Osteocyte (in vitro differentiated cells): ENCODE data around the gene GUCD1. TPM values are rescaled to one million over a fixed set of nuclear protein-coding genes. Genes with fewer than 3 reads are reported as not detected.
"Not testable (repeated sequence)": the region's sequence is repeated elsewhere in the genome, so short reads cannot be mapped to it uniquely, and the experiment has no call there.

Experiments
- DNase-seq: peaks from one replicate; pipeline ENCODE4 v3.0.0; 2021; ENCODE audit warnings: mixed read lengths; ENCODE audit not compliant: unreplicated experiment; ENCODE audit errors: extremely low spot score
- H3K27ac Mint-ChIP-seq: one replicate; pipeline ENCODE4 v1.8.0; 2021; ENCODE audit warnings: mild to moderate bottlenecking, mixed read lengths; ENCODE audit not compliant: unreplicated experiment
- H3K27me3 Mint-ChIP-seq: one replicate; pipeline ENCODE4 v1.8.0; 2021; ENCODE audit warnings: mixed read lengths; ENCODE audit not compliant: unreplicated experiment
- H3K36me3 Mint-ChIP-seq: one replicate; pipeline ENCODE4 v1.8.0; 2021; ENCODE audit warnings: mixed read lengths; ENCODE audit not compliant: unreplicated experiment
- H3K4me1 Mint-ChIP-seq: one replicate; pipeline ENCODE4 v1.8.0; 2021; ENCODE audit warnings: mixed read lengths; ENCODE audit not compliant: unreplicated experiment
- H3K4me3 Mint-ChIP-seq: one replicate; pipeline ENCODE4 v1.8.0; 2021; ENCODE audit warnings: mild to moderate bottlenecking, moderate library complexity, mixed read lengths; ENCODE audit not compliant: unreplicated experiment
- H3K9me3 Mint-ChIP-seq: one replicate; pipeline ENCODE4 v1.8.0; 2021; ENCODE audit warnings: mixed read lengths; ENCODE audit not compliant: unreplicated experiment
- CTCF ChIP-seq: fragments of 200-600 bp; sonication (generic); IDR thresholded peaks from 2 replicates; pipeline ENCODE4 v1.5.0; 2021; ENCODE audit warnings: antibody characterized with exemption, mild to moderate bottlenecking, moderate library complexity
- total RNA-seq: library from RNA; stranded (reverse); gene quantifications from 2 replicates; pipeline ENCODE4 v1.2.1, GENCODE V29; 2021

GUCD1 gene
- total RNA-seq, 1 donor from 2014 or later: 79.3 TPM

DNA sequence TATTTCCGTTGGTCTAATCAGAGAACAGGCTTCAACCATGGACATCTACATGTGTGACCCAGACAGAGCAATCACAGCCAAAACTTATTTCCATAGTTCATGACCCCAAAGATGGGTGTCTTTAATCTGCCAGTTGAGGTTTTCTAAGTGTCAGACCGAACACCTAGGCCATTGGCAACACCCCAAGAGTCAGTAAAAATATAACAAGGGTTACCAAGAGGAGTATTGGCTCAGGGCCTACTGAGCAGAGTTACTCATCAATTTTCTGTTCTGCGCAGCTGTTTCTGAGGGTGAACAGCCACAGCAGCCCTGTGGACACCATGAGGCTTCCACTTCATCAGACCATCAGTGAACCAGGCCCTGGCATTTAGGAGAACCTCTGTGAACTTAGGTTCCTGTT is 18.8 kb downstream of the GUCD1 start:
- TF ChIP-seq CTCF: no peak
- Mint-ChIP-seq H3K27ac (no peak overlapping the region), H3K4me1 (no peaks in the 10 kb centered on the region), H3K36me3 (peaks cover 6% of the 10 kb centered on the region), H3K27me3 (no peaks in the 10 kb centered on the region), H3K9me3 (no peaks in the 10 kb centered on the region), H3K4me3 (no peak overlapping the region)
- no peak for DNase-seq

DNA sequence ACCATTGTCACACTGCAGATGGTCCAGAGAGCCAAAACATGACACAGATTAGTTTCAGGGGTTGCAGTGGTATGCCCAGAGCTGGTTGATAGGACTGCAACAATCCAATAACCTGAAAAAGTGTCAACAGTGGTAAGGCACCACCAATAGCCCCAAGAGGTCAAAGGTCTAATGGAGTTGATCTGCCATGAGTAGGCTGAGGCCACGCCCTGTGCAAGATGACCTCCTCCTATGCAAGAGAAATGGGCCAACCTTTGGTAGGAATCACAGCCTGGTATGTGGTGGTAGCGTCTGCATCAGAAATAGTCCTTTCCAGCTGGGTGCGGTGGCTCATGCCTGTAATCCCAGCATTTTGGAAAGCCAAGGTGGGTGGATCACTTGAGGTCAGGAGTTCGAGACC is 19.6 kb downstream of the GUCD1 start:
- DNase-seq: no peak
- H3K4me1 Mint-ChIP-seq: no peaks in the 10 kb centered on the region
- H3K27me3 Mint-ChIP-seq: no peaks in the 10 kb centered on the region
- H3K4me3 Mint-ChIP-seq: no peak overlapping the region
- no peak for TF ChIP-seq CTCF
- peaks cover 3% of the 10 kb centered on the region for H3K36me3 Mint-ChIP-seq
- H3K27ac Mint-ChIP-seq: no peak overlapping the region
- no peaks in the 10 kb centered on the region for H3K9me3 Mint-ChIP-seq

DNA sequence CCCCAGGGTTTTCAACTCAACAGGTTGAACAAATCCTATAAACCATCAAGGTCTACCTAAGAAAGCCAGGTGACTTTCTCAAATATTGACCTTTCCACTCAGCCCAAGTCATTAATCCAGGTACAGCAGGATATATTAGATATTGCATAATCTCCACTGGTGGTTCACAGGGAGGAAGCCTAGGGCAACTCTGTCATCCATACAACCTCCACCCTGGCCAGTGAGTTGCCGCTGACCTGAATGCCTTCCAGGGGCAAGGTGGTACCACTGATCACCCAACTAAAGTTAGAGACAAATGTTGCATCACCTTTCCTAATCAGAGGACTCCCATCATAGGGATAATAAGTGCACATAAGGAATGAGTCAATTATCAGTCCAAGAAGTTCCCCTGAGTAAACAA is 22.9 kb downstream of the GUCD1 start:
- no peak for TF ChIP-seq CTCF
- H3K4me1 Mint-ChIP-seq: no peaks in the 10 kb centered on the region
- no peaks in the 10 kb centered on the region for H3K9me3 Mint-ChIP-seq
- no peaks in the 10 kb centered on the region for H3K36me3 Mint-ChIP-seq
- H3K27me3 Mint-ChIP-seq: peaks cover 2% of the 10 kb centered on the region
- H3K27ac Mint-ChIP-seq: no peak overlapping the region
- no peak for DNase-seq
- H3K4me3 Mint-ChIP-seq: no peak overlapping the region

DNA sequence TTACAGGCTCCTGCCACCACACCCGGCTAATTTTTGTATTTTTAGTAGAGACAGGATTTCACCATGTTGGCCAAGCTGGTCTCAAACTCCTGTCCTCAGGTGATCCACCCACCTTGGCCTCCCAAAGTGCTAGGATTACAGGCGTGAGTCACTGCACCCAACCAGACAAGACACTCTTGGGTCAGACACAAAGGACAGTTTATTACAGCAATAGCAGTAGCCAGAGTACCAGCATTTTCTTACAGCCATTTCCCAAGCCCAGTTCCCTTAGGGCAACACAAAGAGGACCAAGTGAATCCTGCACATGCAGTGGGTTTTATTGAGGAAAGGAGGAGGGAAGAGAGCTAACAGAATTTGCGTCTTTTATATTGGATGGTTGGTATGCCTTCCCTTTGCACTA is 24.0 kb downstream of the GUCD1 start:
- H3K27ac Mint-ChIP-seq, H3K9me3 Mint-ChIP-seq, H3K4me3 Mint-ChIP-seq, H3K36me3 Mint-ChIP-seq, H3K4me1 Mint-ChIP-seq, H3K27me3 Mint-ChIP-seq, DNase-seq: not testable (repeated sequence)

- no peak overlapping the region for H3K27ac Mint-ChIP-seq
- peaks cover 2% of the 10 kb centered on the region for H3K4me1 Mint-ChIP-seq
- H3K36me3 Mint-ChIP-seq: no peaks in the 10 kb centered on the region
- H3K27me3 Mint-ChIP-seq: peaks cover 2% of the 10 kb centered on the region
- TF ChIP-seq CTCF: no peak
- DNase-seq: no peak
- H3K4me3 Mint-ChIP-seq: no peak overlapping the region
- H3K9me3 Mint-ChIP-seq: no peaks in the 10 kb centered on the region
Measured at GRCh38 chr22:24529898-24530297, 25.0 kb downstream of the GUCD1 start.

- Mint-ChIP-seq H3K4me3 (no peak overlapping the region), H3K36me3 (no peaks in the 10 kb centered on the region), H3K27me3 (peaks cover 2% of the 10 kb centered on the region), H3K4me1 (peaks cover 6% of the 10 kb centered on the region), H3K27ac (no peak overlapping the region), H3K9me3 (no peaks in the 10 kb centered on the region)
- no peak for TF ChIP-seq CTCF
- no peak for DNase-seq
Measured at GRCh38 chr22:24526191-24526590, 28.7 kb downstream of the GUCD1 start.
